ENCODE data around the gene FUBP3.

The FUBP3 gene

GRCh38 chr9:130537346-130538050 is 41.9 kb upstream of the FUBP3 start:
- no peak for DNase-seq (ENCODE audit: low read depth in 1 of 2, low spot score in 1 of 2)
- H3K27ac ChIP-seq (replicated peaks), result no peak overlapping the region
- TF ChIP-seq POLR2AphosphoS5 (IDR thresholded peaks at IDR 0.05; ENCODE audit: low read depth) (no peak), GABPA (IDR thresholded peaks at IDR 0.05; ENCODE audit: low read depth) (no peak), SPI1 (IDR thresholded peaks at IDR 0.05; ENCODE audit: borderline replicate concordance, low read depth) (no peak), REST (IDR thresholded peaks at IDR 0.05; ENCODE audit: insufficient replicate concordance, low read depth) (no peak), CTCF (IDR thresholded peaks at IDR 0.05; ENCODE audit: insufficient read depth, low read length) (no peak)
- H3K27me3 ChIP-seq (ENCODE audit: insufficient read depth, poor library complexity, severe bottlenecking), result peaks cover 40% of the 10 kb centered on the region
- H3K4me3 ChIP-seq (replicated peaks; ENCODE audit: insufficient read depth, low read length), result no peak overlapping the region

- DNase-seq (ENCODE audit: low read depth in 1 of 2, low spot score in 1 of 2), result no peak
- Histone ChIP-seq H3K27ac (replicated peaks) (no peak overlapping the region), H3K27me3 (ENCODE audit: insufficient read depth, poor library complexity, severe bottlenecking) (peaks cover 38% of the 10 kb centered on the region), H3K4me3 (replicated peaks; ENCODE audit: insufficient read depth, low read length) (no peak overlapping the region)
- TF ChIP-seq POLR2AphosphoS5 (IDR thresholded peaks at IDR 0.05; ENCODE audit: low read depth) (no peak), SPI1 (IDR thresholded peaks at IDR 0.05; ENCODE audit: borderline replicate concordance, low read depth) (no peak)
These were observed 39.8 kb upstream of the FUBP3 start for GRCh38 chr9:130539420-130540223.

GRCh38 chr9:130541533-130541932 is 37.8 kb upstream of the FUBP3 start:
- TF ChIP-seq GABPA (IDR thresholded peaks at IDR 0.05; ENCODE audit: low read depth), result no peak
- TF ChIP-seq SPI1 (IDR thresholded peaks at IDR 0.05; ENCODE audit: borderline replicate concordance, low read depth), result no peak
- no peak for TF ChIP-seq CTCF (IDR thresholded peaks at IDR 0.05; ENCODE audit: insufficient read depth, low read length)
- TF ChIP-seq POLR2AphosphoS5 (IDR thresholded peaks at IDR 0.05; ENCODE audit: low read depth), result no peak
- no peak for TF ChIP-seq REST (IDR thresholded peaks at IDR 0.05; ENCODE audit: insufficient replicate concordance, low read depth)
- H3K4me3 ChIP-seq (replicated peaks; ENCODE audit: insufficient read depth, low read length), result no peak overlapping the region
- H3K27ac ChIP-seq (replicated peaks), result no peak overlapping the region
- no peak for DNase-seq (ENCODE audit: low read depth in 1 of 2, low spot score in 1 of 2)
- H3K27me3 ChIP-seq (ENCODE audit: insufficient read depth, poor library complexity, severe bottlenecking), result peaks cover 24% of the 10 kb centered on the region

- Histone ChIP-seq H3K27ac (replicated peaks) (no peak overlapping the region), H3K27me3 (ENCODE audit: insufficient read depth, poor library complexity, severe bottlenecking) (peaks cover 20% of the 10 kb centered on the region), H3K4me3 (replicated peaks; ENCODE audit: insufficient read depth, low read length) (no peak overlapping the region)
- TF ChIP-seq SPI1 (IDR thresholded peaks at IDR 0.05; ENCODE audit: borderline replicate concordance, low read depth), result no peak
- no peak for TF ChIP-seq CTCF (IDR thresholded peaks at IDR 0.05; ENCODE audit: insufficient read depth, low read length)
- no peak for TF ChIP-seq GABPA (IDR thresholded peaks at IDR 0.05; ENCODE audit: low read depth)
- TF ChIP-seq REST (IDR thresholded peaks at IDR 0.05; ENCODE audit: insufficient replicate concordance, low read depth), result no peak
- DNase-seq (ENCODE audit: low read depth in 1 of 2, low spot score in 1 of 2), result no peak
These were observed 37.3 kb upstream of the FUBP3 start for GRCh38 chr9:130542038-130542437.
